HL-60/S4 treated with phorbol 12-myristate 13-acetate at 8.2 ng/mL for 4 days and 3 days (cell line): ENCODE results near the gene FLNB.

Experiments
- in situ Hi-C: fragments of 300-500 bp; cut with MboI; formaldehyde crosslinking; loops from 2 replicates; pipeline ENCODE4 v1.15.0; 2022; ENCODE audit warnings: low sequenced_read_pairs

The FLNB gene

DNA sequence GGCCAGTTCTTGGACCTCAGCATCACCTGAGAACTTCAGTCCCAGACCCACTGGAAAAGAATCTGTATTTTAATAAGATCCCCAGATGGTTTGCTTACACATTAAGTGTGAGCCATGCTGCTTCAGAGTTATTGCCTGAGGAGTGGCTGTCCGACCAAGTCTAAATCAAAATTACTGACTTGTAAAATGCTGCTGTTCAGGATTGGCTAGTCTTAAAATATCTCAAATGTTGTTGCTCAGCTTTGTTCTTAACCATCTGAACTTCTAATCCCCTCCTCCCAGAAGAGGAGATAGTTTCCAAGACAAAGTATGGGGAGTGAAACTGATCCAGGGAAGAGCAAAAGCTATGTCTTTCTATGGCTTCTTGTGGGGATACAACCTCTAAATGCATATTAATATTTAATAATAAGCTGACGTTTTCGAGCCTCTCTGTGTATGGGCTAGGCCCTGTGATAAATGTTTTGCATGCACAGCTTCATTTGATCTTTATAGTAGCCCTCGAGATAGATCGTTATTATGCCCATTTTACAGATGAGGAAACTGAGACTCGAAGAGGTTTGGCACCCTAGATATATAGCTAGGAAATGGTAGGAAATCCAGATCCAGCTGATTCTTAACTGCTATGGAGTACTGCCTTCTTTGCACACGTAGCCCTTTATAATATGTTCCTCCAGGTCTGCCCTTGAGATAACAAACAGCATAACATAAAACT, 150.4 kb downstream of the FLNB start:
- in situ Hi-C loops, result no loop called here

DNA sequence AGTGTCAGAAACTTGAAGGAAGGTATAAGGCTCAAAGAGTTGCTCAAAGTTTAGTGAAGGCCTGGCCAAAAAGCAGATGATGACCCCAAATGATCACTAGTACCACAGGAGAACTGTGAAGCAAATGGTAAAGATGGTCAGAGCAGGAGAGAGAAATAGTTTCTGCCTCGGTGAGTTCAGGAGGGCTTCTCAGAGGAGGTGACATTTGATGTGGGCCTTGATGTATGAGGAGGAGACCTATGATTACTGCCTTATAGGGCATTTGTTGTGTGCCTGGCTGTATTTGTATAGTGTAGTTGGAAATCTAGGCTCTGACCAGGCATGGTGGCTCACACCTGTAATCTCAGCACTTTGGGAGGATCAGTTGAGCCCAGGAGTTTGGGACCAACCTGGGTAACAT, 152.2 kb downstream of the FLNB start:
- in situ Hi-C loops, result no loop called here

GRCh38 chr3:58161435-58162398, 153.5 kb downstream of the FLNB start:
- in situ Hi-C loops, result no loop called here

GRCh38 chr3:58163234-58163633, 155.0 kb downstream of the FLNB start:
- in situ Hi-C loops, result no loop called here

DNA sequence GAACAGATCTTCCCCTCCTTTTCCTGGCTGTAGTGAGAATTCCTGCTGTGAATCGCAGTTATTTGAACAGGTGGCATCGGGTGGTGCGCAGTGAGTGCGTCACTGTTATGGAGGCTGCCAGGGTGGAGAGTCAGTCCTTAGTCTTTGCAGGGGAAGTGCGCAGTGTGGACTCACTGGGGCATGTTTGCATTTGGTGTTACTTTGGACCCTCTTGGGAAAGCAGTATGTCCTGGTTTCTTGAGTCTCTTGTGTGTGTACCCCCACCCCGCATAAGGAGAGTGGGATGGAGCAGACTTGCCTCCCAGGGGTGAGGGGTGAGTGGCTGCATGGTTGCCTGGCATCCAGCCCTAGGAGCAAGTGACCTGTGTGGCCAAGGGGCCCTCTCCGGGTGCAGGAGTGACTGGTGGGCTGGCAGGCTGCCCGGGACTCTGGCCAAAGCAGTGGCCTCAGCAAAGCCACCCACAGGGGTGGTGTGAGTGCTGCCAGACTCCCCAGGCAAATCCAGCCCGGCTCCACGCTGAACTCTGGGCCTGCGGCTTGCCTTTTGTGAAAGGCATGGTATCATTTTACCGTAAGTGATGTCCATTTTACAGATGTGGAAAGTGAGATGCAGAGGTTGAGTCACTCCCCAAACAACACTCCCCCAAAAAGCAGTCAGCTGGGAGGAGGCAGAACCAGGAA, 156.1 kb downstream of the FLNB start:
- in situ Hi-C loops, result no loop called here

GRCh38 chr3:58164906-58165821, 156.9 kb downstream of the FLNB start:
- in situ Hi-C loops, result no loop called here

- in situ Hi-C loops, result no loop called here
Measured at GRCh38 chr3:58167431-58168351, 159.5 kb downstream of the FLNB start.

- in situ Hi-C loops, result no loop called here
Measured at GRCh38 chr3:58168498-58168897, 160.3 kb downstream of the FLNB start.

GRCh38 chr3:58169371-58169770, 161.1 kb downstream of the FLNB start:
- in situ Hi-C loops, result no loop called here

DNA sequence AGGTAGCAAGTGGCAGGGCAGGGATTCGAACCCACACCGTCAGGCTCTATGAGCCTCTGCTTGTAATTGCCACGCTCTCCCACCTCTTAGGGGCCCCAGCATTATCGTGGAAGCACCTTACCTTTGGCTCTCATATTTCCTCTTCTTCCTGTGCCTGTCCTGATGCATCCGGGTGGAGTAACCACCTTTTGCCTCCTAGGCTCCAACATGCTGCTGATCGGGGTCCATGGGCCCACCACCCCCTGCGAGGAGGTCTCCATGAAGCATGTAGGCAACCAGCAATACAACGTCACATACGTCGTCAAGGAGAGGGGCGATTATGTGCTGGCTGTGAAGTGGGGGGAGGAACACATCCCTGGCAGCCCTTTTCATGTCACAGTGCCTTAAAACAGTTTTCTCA, 162.2 kb downstream of the FLNB start:
- in situ Hi-C loops, result no loop called here

DNA sequence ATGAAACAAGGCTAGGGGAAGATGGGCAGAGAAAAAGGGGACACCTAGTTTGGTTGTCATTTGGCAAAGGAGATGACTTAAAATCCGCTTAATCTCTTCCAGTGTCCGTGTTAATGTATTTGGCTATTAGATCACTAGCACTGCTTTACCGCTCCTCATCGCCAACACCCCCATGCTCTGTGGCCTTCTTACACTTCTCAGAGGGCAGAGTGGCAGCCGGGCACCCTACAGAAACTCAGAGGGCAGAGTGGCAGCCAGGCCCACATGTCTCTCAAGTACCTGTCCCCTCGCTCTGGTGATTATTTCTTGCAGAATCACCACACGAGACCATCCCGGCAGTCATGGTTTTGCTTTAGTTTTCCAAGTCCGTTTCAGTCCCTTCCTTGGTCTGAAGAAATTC, 162.9 kb downstream of the FLNB start:
- in situ Hi-C loops, result no loop called here

DNA sequence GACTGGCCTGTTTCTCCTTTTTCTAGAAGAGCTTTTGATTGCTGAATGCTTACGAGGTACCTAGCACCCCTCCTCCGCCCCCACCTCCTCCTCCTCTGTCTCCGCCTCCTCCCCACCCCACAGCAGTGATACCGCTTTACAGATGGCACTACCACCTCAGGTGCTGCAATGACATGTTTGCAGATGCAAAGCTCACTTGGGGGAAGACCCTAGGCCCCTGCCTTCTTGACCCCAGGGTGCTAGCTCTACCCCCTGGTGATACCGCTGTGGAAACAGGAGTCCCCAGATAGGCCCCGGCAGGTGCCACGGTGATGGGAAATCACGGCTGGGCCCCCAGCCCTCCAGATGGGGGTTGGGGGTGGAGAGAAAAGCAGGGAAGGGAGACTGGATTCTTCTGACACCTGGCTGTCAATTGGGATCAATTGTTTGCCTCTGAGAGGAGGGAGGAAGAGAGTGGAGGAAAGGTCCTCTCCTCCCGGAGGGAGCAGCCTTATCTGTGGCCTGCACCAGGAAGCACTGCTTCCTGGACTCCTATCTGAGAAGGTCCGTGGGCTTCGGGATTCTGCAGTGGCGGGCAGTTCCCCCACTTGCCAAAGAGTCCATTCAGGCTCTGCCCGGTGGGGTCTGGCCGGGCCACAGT, 164.9 kb downstream of the FLNB start:
- in situ Hi-C loops, result no loop called here

DNA sequence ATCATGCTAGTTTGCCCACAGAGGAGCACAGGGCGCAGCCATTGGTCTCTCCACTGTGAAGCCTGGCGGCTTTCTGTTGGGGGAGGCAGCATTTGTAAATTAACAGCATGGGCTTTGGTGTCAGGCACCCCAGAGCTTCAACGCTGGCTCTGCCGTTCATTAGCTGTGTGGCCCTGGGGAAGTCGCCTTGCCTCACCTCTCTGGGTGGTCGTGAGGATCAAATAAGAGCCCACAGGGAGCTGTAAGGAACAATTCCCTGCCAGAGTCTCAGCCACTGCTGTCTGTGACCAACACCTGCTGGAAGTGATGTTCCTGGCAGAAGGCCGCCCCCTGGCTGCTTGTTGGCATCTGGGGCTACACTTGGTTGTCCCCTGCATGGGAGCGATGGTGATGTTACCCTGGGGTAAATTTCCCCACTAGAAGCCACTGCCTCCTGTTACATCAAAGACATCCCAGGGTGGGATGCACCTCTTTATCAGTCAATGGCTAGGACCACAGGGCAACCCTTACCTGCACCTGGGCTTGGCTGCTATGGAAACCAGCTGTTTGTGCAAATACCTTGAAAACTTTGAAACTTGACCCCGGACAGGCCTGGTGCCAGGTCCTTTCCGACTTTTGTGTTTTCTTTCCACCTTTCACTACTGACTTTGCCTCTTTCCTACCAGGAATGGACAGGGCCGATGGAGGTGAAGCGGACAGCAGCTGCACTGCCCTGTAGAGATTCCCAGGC, 165.6 kb downstream of the FLNB start:
- in situ Hi-C loops, result no loop called here

- in situ Hi-C loops, result no loop called here
Measured at GRCh38 chr3:58175187-58175436, 166.9 kb downstream of the FLNB start.

GRCh38 chr3:58175437-58176184, 167.4 kb downstream of the FLNB start:
- in situ Hi-C loops, result no loop called here

DNA sequence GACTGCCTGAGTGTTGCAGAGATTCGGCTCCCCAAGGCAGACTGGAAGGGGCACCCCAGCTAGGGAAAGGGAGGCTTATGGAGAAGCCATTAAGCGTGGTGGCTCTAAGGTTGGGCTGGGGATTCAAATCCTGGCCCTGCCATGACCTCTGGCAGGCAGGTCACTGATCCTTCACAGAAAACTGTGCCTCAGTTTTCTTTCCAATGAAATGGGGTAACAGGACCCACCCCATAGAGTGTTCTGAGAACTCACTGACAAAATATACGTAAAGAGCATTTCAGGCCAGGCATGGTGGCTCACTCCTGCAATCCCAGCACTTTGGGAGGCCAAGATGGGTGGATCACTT, 167.9 kb downstream of the FLNB start:
- in situ Hi-C loops, result no loop called here

- in situ Hi-C loops, result no loop called here
Measured at GRCh38 chr3:58176827-58177489, 168.7 kb downstream of the FLNB start.
